Stimulated activated CD8-positive, alpha-beta memory T cell treated with anti-CD3 and anti-CD28 coated beads, Interleukin-15, amount 100 ng/mL, for 1 hour (primary cell): ENCODE results near the gene ZNF548.
A peak's percentile ranks its signal among the peaks of the same experiment; 100 is the strongest.

ENCODE experiments used
- DNase-seq: peaks from one replicate; pipeline ENCODE4 v3.0.0-alpha.2; 2020; ENCODE audit warnings: low read depth

Gene ZNF548

GRCh38 chr19:57398868-57399267 lies 9.2 kb downstream of the ZNF548 start:
- DNase-seq: no peak

- DNase-seq: no peak
Measured at GRCh38 chr19:57403737-57404563, 14.3 kb downstream of the ZNF548 start.

- peak; percentile 55 for DNase-seq
Measured at GRCh38 chr19:57406516-57407123, 17.0 kb downstream of the ZNF548 start.

GRCh38 chr19:57410877-57411671 lies 21.4 kb downstream of the ZNF548 start, which contains the start of gene ZNF17:
Gene ZNF17 (plus strand): TSS chr19:57411161. CDS start chr19:57413616, 2,455 bp downstream.
- DNase-seq: peak; percentile 83

- no peak for DNase-seq
Measured at GRCh38 chr19:57419439-57419838, 29.8 kb downstream of the ZNF548 start.

- no peak for DNase-seq
Measured at GRCh38 chr19:57421037-57421436, 31.4 kb downstream of the ZNF548 start.

GRCh38 chr19:57434386-57435061 lies 44.9 kb downstream of the ZNF548 start:
- DNase-seq: no peak

GRCh38 chr19:57435062-57435978 lies 45.7 kb downstream of the ZNF548 start, which contains the start of gene ZNF749:
Gene ZNF749 (plus strand): TSS chr19:57435325. CDS start chr19:57435579, 254 bp downstream.
- peak; percentile 94 for DNase-seq

GRCh38 chr19:57436417-57436816 lies 46.8 kb downstream of the ZNF548 start:
- DNase-seq: no peak

- no peak for DNase-seq
Measured at GRCh38 chr19:57437931-57438330, 48.3 kb downstream of the ZNF548 start.

GRCh38 chr19:57438925-57439324 lies 49.3 kb downstream of the ZNF548 start:
- DNase-seq: no peak

GRCh38 chr19:57441979-57442752 lies 52.5 kb downstream of the ZNF548 start:
- no peak for DNase-seq

- DNase-seq: no peak
Measured at GRCh38 chr19:57443121-57443696, 53.6 kb downstream of the ZNF548 start.

GRCh38 chr19:57452307-57452706 lies 62.7 kb downstream of the ZNF548 start:
- no peak for DNase-seq
